ENCODE measurements around the gene GLB1L2.

GLB1L2 gene

GRCh38 chr11:134365011-134365925 lies 33.5 kb downstream of the GLB1L2 start:
- no peak for DNase-seq (ENCODE audit: low spot score)
- TF ChIP-seq, protein P1, sequence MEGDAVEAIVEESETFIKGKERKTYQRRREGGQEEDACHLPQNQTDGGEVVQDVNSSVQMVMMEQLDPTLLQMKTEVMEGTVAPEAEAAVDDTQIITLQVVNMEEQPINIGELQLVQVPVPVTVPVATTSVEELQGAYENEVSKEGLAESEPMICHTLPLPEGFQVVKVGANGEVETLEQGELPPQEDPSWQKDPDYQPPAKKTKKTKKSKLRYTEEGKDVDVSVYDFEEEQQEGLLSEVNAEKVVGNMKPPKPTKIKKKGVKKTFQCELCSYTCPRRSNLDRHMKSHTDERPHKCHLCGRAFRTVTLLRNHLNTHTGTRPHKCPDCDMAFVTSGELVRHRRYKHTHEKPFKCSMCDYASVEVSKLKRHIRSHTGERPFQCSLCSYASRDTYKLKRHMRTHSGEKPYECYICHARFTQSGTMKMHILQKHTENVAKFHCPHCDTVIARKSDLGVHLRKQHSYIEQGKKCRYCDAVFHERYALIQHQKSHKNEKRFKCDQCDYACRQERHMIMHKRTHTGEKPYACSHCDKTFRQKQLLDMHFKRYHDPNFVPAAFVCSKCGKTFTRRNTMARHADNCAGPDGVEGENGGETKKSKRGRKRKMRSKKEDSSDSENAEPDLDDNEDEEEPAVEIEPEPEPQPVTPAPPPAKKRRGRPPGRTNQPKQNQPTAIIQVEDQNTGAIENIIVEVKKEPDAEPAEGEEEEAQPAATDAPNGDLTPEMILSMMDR (IDR thresholded peaks at IDR 0.05; ENCODE audit: extremely low read depth, missing control alignments) = no peak

GRCh38 chr11:134366254-134366653 lies 34.5 kb downstream of the GLB1L2 start:
- TF ChIP-seq, protein P1 (IDR thresholded peaks at IDR 0.05; ENCODE audit: extremely low read depth, missing control alignments) = no peak
- DNase-seq (ENCODE audit: low spot score) = no peak

- no peak for DNase-seq (ENCODE audit: low spot score)
- TF ChIP-seq, protein P1 (IDR thresholded peaks at IDR 0.05; ENCODE audit: extremely low read depth, missing control alignments) = no peak
Measured at GRCh38 chr11:134367781-134368180, 36.0 kb downstream of the GLB1L2 start.

GRCh38 chr11:134369656-134370525 lies 38.1 kb downstream of the GLB1L2 start:
- TF ChIP-seq, protein P1 (IDR thresholded peaks at IDR 0.05; ENCODE audit: extremely low read depth, missing control alignments) = no peak
- no peak for DNase-seq (ENCODE audit: low spot score)

DNA sequence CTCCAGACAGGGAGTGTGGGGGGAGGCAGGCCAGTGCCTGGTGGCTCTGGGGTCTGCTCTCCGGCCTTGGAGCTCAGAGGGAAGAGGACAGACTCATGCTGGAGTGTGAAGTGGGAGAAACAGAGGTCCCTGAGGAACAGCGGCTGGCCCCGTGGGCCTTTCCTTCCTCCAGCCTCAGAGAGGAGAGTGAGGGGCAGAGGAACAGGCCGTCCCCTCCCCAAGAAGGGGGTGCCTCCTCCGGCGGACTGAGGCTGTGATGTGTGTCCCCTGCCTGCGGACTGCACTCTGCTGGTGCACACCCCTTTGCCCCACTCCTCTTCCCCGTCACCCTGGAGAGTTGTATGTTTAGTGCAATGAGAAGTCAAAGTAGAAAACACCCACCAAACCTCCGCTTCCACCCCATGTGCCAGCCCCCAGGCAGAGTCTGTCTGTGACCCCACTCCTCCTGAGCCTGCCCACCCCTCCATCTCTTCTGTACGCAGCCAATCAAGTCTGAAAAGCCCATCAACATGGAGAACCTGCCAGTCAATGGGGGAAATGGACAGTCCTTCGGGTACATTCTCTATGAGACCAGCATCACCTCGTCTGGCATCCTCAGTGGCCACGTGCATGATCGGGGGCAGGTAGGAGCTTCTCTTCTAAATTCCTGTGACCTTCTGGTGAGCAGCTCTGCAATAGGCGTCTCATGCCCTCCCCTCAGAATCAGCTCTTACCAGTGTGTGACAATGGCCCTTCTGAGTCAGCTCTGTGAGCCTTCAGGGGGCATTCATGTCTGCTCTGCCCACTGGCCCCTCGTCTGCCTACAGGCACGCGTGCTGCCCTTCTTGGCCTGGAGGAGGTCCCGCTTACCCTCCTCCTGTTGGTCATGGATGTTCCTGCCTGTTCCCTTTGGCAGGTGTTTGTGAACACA lies 39.0 kb downstream of the GLB1L2 start:
- TF ChIP-seq, protein P1 (IDR thresholded peaks at IDR 0.05; ENCODE audit: extremely low read depth, missing control alignments) = no peak

DNA sequence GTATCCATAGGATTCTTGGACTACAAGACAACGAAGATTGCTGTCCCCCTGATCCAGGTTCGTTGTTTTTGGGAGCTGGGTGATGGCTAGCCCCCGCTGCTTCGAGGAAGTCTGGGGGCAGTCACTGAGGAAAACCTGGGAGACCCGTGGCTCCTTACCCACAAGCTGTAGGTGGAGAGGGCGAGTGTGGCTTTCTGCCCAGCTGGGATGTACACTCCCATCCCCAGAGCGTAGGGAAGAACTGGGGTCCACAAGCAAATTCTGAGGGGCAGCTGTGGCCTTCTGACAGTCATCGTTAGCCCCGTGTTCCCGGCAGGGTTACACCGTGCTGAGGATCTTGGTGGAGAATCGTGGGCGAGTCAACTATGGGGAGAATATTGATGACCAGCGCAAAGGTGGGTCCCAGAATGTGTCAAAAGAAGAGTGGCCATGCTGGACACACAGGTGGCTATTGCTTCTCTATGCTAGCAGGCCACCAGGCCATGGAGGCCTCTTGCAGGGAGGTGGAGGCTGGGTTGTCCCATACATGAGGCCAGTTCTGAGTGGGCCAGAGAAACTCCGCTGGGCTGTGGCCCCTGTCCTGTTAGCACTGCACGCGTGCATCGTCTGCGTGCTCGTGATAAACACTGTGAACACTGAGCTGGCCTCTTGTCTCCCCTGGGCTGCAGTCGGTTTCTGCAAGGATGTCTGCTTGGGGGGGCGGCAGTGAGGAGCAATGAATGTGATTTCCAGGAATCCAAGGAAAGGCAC lies 39.8 kb downstream of the GLB1L2 start:
- TF ChIP-seq, protein P1 (IDR thresholded peaks at IDR 0.05; ENCODE audit: extremely low read depth, missing control alignments) = no peak
- no peak for DNase-seq (ENCODE audit: low spot score)

More for the DNA sequence above, 39.0 kb downstream of the GLB1L2 start:
- DNase-seq (ENCODE audit: low spot score) = no peak
